CD14-positive monocyte (primary cell): ENCODE data around the gene EIF1B. TPM values are rescaled to one million over a fixed set of nuclear protein-coding genes. Genes with fewer than 3 reads are reported as not detected.

Experiments
- DNase-seq, 3 donors: peaks; one replicate each; pipeline ENCODE4 v3.0.0-alpha.2; 2011 to 2022
- H2AFZ ChIP-seq: 2 replicates; pipeline ENCODE4 v1.6.0; 2012; ENCODE audit warnings: mild to moderate bottlenecking, low read depth, low read length, inconsistent platforms; ENCODE audit not compliant: insufficient read depth, poor library complexity, severe bottlenecking
- H3K27ac ChIP-seq, 2 donors: 1 replicate in 1 of 2; 2 replicates in 1 of 2; pipeline ENCODE4 v1.5.1; 2012 to 2013; ENCODE audit warnings: low read length in 2 of 2, control low read depth in 1 of 2, inconsistent platforms in 1 of 2, low read depth in 1 of 2, mild to moderate bottlenecking in 1 of 2
- H3K27me3 ChIP-seq, 2 donors: one replicate each; pipeline versions ENCODE4 v1.6.0 to v1.6.1; 2011 to 2013; ENCODE audit warnings: low read length in 2 of 2; ENCODE audit not compliant: control insufficient read depth in 2 of 2, insufficient read depth in 2 of 2
- H3K36me3 ChIP-seq, 2 donors: replicated peaks in 1 of 2; 1 replicate in 1 of 2; 2 replicates in 1 of 2; pipeline versions ENCODE4 v1.5.1 to v1.6.1; 2012 to 2013; ENCODE audit warnings: low read length in 2 of 2, control low read depth in 1 of 2, inconsistent platforms in 1 of 2, mild to moderate bottlenecking in 1 of 2; ENCODE audit not compliant: insufficient read depth in 2 of 2, control insufficient read depth in 1 of 2
- H3K4me1 ChIP-seq, 2 donors: 1 replicate in 1 of 2; 2 replicates in 1 of 2; pipeline versions ENCODE4 v1.5.1 to v1.6.1; 2012 to 2013; ENCODE audit warnings: low read length in 2 of 2, control low read depth in 1 of 2, inconsistent platforms in 1 of 2, mild to moderate bottlenecking in 1 of 2, moderate library complexity in 1 of 2; ENCODE audit not compliant: insufficient read depth in 2 of 2, control insufficient read depth in 1 of 2
- H3K4me2 ChIP-seq: replicated peaks from 2 replicates; pipeline ENCODE3; 2012; ENCODE audit warnings: low read length, moderate library complexity, mild to moderate bottlenecking; ENCODE audit not compliant: poor library complexity, severe bottlenecking; ENCODE audit errors: extremely low read depth
- H3K4me3 ChIP-seq, 3 experiments: fragments of 200-600 bp in 1 of 3; sonication (generic) in 1 of 3; replicated peaks in 1 of 3; 1 replicate in 2 of 3; 2 replicates in 1 of 3; pipeline ENCODE4 v1.5.1; 2011 to 2013; ENCODE audit warnings: low read length in 3 of 3, mild to moderate bottlenecking in 3 of 3, control low read depth in 2 of 3, low read depth in 2 of 3, inconsistent platforms in 1 of 3, moderate library complexity in 1 of 3
- H3K79me2 ChIP-seq: 2 replicates; pipeline ENCODE4 v1.6.0; 2012; ENCODE audit warnings: mild to moderate bottlenecking, control low read depth, inconsistent platforms, low read length, moderate library complexity; ENCODE audit not compliant: insufficient read depth
- H3K9ac ChIP-seq: 2 replicates; pipeline ENCODE4 v1.6.0; 2017; ENCODE audit warnings: low read length, mild to moderate bottlenecking; ENCODE audit not compliant: insufficient read depth, poor library complexity, severe bottlenecking
- H3K9me3 ChIP-seq, 2 donors: replicated peaks in 1 of 2; 1 replicate in 1 of 2; 2 replicates in 1 of 2; pipeline versions ENCODE4 v1.5.1 to v1.6.1; 2012 to 2013; ENCODE audit warnings: low read length in 2 of 2, control low read depth in 1 of 2; ENCODE audit not compliant: control insufficient read depth in 1 of 2, insufficient read depth in 1 of 2
- H4K20me1 ChIP-seq: 2 replicates; pipeline ENCODE4 v1.6.0; 2012; ENCODE audit warnings: mild to moderate bottlenecking, low read length, control low read depth, moderate library complexity; ENCODE audit not compliant: insufficient read depth
- H3K27ac Mint-ChIP-seq, 7 donors: one replicate each; pipeline ENCODE4 v1.8.0; 2020; ENCODE audit warnings: mild to moderate bottlenecking in 7 of 7, mixed read lengths in 7 of 7, moderate library complexity in 6 of 7, inconsistent platforms in 2 of 7
- H3K27me3 Mint-ChIP-seq, 3 donors: one replicate each; pipeline ENCODE4 v1.8.0; 2021 to 2022; ENCODE audit warnings: low read depth in 3 of 3, mild to moderate bottlenecking in 3 of 3, mixed read lengths in 3 of 3, moderate library complexity in 3 of 3, inconsistent platforms in 1 of 3
- H3K36me3 Mint-ChIP-seq, 2 donors: one replicate each; pipeline ENCODE4 v1.8.0; 2020; ENCODE audit warnings: mixed read lengths in 2 of 2, inconsistent platforms in 1 of 2, mild to moderate bottlenecking in 1 of 2
- H3K4me1 Mint-ChIP-seq: one replicate; pipeline ENCODE4 v1.8.0; 2020; ENCODE audit warnings: mild to moderate bottlenecking, mixed read lengths
- H3K4me3 Mint-ChIP-seq, 2 donors: one replicate each; pipeline ENCODE4 v1.8.0; 2020; ENCODE audit warnings: mild to moderate bottlenecking in 2 of 2, mixed read lengths in 2 of 2, moderate library complexity in 1 of 2
- H3K9me3 Mint-ChIP-seq, 7 donors: one replicate each; pipeline ENCODE4 v1.8.0; 2020 to 2022; ENCODE audit warnings: mixed read lengths in 7 of 7, mild to moderate bottlenecking in 6 of 7, moderate library complexity in 6 of 7, inconsistent platforms in 2 of 7
- CTCF ChIP-seq: fragments of 200-600 bp; IDR thresholded peaks from one replicate; pipeline ENCODE4 v1.8.0; 2022; ENCODE audit warnings: antibody characterized with exemption, mild to moderate bottlenecking
- WGBS: methylation state at CpG from one replicate; pipeline ENCODE4 v1.1.5; 2013; ENCODE audit warnings: missing lambda C conversion rate; ENCODE audit not compliant: insufficient coverage; 5-methylcytosine and 5-hydroxymethylcytosine counted together
- intact Hi-C, 2 donors: fragments of 100-400 bp; cut with micrococcal nuclease; formaldehyde crosslinking; loops; one replicate each; pipeline versions ENCODE4 v1.15.0 to v1.15.1; 2023
- polyA plus RNA-seq, 3 donors: library from polyadenylated mRNA; depleted of rRNA in 1 of 3; unstranded in 2 of 3; stranded (reverse) in 1 of 3; fragments of 300-500 nt in 2 of 3; fragments of >200 nt in 1 of 3; fragmentation: Illumina TruSeq in 2 of 3; gene quantifications; 1 replicate in 2 of 3; 2 replicates in 1 of 3; pipeline ENCODE4 v1.2.3, GENCODE V29; 2012 to 2021

Gene EIF1B
- polyA plus RNA-seq, 3 donors, result 51.8 to 95.4 (median 70.8) TPM

GRCh38 chr3:40336511-40337135, 27.1 kb downstream of the EIF1B start:
- no peak overlapping the region for H3K4me3 Mint-ChIP-seq
- Histone ChIP-seq H2AFZ (no peak overlapping the region), H3K4me2 (no peak overlapping the region), H3K27me3 (no peaks in the 10 kb centered on the region), H3K27ac (no peak overlapping the region), H3K36me3 (no peaks in the 10 kb centered on the region), H3K9me3 (no peaks in the 10 kb centered on the region), H3K79me2 (no peaks in the 10 kb centered on the region), H3K4me1 (no peaks in the 10 kb centered on the region), H3K4me3 (no peak overlapping the region), H4K20me1 (no peaks in the 10 kb centered on the region), H3K9ac (no peak overlapping the region)
- H3K36me3 Mint-ChIP-seq, result no peaks in the 10 kb centered on the region
- DNase-seq, result no peak
- H3K4me1 Mint-ChIP-seq, result no peaks in the 10 kb centered on the region
- H3K27ac Mint-ChIP-seq, result no peak overlapping the region
- intact Hi-C loops, result no loop called here
- H3K9me3 Mint-ChIP-seq, result no peaks in the 10 kb centered on the region
- TF ChIP-seq CTCF, result no peak
- WGBS, result 80% methylated on average over 1 of the region's 4 CpGs
- H3K27me3 Mint-ChIP-seq, result peaks cover 0 to 2% (median 0%) of the 10 kb centered on the region in 3 donors

DNA sequence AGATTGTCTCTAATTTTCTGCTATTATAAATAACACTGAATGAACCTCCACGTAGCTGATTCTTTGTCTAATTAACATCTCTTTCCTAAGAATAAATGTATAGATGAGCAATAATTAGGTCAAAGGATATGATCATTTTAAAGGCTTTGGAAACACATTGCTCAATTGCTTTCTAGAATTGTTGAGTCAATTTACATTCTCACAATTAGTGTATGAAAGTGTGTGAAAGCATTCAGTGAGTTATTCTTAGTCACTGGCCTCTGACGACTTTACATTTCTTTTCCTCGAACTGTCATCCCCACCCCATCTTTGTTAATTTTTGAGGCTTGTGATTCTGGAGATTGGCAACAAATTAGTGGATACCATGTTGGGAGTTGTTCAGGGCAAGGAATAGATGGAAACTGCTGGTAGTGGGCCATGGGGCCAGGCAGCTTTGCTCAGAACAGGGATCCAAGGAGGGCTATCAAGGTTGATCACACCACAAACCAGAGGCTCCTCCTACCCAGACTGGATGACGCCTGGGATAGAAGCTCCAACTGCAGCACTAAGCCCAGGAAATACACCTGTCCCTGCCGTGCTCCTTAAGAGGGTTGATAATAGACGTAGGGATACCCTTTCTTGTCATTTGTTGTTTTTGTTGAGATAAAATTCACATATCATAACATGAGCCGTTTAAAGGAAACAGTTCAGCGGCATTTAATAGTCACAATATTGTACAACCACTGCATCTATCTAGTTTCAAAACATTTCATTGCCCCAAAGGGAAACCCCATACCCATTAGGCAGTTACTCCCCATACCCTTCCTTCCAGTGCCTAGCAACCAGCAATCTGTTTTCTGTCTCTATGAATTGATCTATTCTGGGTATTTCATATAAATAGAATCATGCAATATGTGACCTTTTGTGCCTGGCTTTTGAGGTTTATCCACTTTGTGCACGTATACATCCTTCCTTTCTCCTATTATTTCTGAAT, 27.9 kb downstream of the EIF1B start:
- Histone ChIP-seq H3K4me3 (no peak overlapping the region), H3K36me3 (no peaks in the 10 kb centered on the region), H3K9me3 (no peaks in the 10 kb centered on the region), H3K27me3 (no peaks in the 10 kb centered on the region), H4K20me1 (no peaks in the 10 kb centered on the region), H3K4me2 (no peak overlapping the region), H3K4me1 (no peaks in the 10 kb centered on the region), H3K9ac (no peak overlapping the region), H2AFZ (no peak overlapping the region), H3K79me2 (no peaks in the 10 kb centered on the region), H3K27ac (no peak overlapping the region)
- Mint-ChIP-seq H3K36me3 (no peaks in the 10 kb centered on the region), H3K27me3 (peaks cover 0 to 5% (median 0%) of the 10 kb centered on the region in 3 donors), H3K4me3 (no peak overlapping the region), H3K4me1 (no peaks in the 10 kb centered on the region), H3K9me3 (peaks cover 0 to 2% (median 0%) of the 10 kb centered on the region in 7 donors), H3K27ac (no peak overlapping the region)
- no peak for DNase-seq
- no CpG with 5 or more reads among the region's 9 CpGs for WGBS
- no peak for TF ChIP-seq CTCF
- intact Hi-C loops, result no loop called here
